Measurements from ENCODE around the gene ADNP2.

The ADNP2 gene

DNA sequence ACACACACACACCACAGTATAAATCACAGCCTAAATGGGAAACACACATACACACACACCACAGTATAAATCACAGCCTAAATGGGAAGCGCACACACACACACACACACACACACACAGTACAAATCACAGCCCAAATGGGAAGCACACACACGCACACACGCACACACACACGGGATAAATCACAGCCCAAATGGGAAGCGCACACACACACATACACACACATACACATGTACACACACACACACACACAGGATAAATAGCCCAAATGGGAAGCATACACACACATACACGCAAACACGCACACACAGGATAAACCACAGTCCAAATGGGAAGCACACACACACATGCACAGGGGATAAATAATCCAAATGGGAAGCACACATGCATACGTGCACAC, 68.1 kb downstream of the ADNP2 start:
- FAIRE-seq = no peak
- DNase-seq (ENCODE audit: insufficient read length) = no peak
- no peak for TF ChIP-seq TAF1 (IDR thresholded peaks at IDR 0.05; ENCODE audit: borderline replicate concordance, low read depth, low read length)
- TF ChIP-seq POLR2AphosphoS5 (IDR thresholded peaks at IDR 0.05; ENCODE audit: low read depth, low read length) = no peak
- TF ChIP-seq POLR2A (IDR thresholded peaks at IDR 0.05; ENCODE audit: low read depth, low read length) = no peak

DNA sequence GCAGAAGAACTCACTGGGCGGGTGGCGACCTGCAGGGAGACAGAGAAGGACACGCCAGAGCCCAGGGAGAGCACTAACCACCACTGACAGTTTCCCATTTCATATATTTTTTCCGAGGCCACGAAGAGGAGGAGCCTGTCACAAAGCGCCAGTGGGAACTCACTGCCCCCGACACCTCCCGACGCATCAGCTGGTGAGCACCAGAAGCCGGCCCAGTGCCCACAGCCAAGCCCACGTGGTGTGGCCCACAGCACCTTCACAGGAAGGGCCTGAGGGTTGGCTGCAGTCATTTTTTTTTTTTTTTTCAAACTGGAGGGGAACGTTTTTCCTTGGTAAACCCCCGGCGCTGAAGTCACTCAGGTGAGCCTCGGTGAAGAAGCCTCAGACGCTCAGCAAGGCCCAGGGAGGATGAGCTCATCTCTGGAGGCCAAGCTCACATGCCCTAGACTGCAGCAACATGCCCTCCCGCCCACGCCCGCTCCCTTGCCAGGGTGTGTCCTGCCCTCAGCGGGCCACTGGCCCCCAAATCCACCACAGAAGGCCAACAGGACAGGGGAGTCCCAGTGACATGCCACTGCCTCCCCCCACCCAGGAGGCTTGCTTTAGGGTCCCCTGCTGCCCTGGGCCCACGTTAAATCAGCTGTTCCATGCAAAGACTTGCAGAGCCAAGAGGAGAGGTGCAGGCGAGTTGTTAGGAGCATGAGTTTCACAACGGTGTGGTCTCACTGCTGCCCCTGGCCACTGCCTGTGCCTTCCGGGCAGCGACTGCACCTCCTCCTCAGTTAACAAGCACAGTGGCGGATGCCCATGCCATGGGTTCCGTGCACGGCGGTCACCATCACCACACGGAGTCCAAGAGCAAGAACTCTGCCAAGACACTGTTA, 70.1 kb downstream of the ADNP2 start:
- no peak for FAIRE-seq
- DNase-seq (ENCODE audit: insufficient read length) = no peak
- TF ChIP-seq POLR2AphosphoS5 (IDR thresholded peaks at IDR 0.05; ENCODE audit: low read depth, low read length) = no peak
- TF ChIP-seq POLR2A (IDR thresholded peaks at IDR 0.05; ENCODE audit: low read depth, low read length) = no peak
- no peak for TF ChIP-seq TAF1 (IDR thresholded peaks at IDR 0.05; ENCODE audit: borderline replicate concordance, low read depth, low read length)

DNA sequence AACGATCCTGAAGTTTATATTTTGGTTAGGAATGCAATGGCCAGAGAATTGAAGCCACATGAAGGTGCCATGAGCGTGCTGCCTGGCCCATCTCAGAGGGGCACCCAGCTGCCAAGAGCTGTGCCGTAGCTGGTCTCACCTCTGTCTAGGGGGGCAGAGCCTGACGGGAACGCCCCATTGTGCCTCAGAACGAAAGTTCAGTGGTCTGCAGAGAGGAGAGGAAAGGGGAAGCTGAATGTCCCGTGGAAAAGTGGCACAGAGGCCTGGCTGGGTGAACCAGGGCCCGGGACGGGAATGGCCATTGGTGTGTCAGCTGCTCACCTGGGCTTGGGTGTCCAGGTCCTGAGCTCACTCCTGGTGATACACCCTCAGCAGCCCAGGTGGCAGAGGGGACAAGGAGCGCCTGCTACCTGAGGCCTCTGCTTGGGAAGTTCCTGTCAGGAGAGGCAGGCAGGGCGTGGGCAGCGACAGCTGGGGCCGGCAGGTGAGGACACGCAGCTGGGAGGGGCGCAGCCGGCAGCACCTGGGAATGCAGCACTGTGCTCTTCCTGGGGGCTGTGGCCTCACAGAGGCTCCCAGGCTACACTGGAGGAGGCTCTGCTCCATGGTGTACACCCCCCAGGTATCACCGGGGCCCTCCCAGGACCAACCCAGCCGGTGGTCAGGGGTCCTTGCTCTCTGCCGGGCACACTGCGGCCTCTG, 70.9 kb downstream of the ADNP2 start:
- no peak for TF ChIP-seq POLR2AphosphoS5 (IDR thresholded peaks at IDR 0.05; ENCODE audit: low read depth, low read length)
- no peak for TF ChIP-seq POLR2A (IDR thresholded peaks at IDR 0.05; ENCODE audit: low read depth, low read length)
- no peak for TF ChIP-seq TAF1 (IDR thresholded peaks at IDR 0.05; ENCODE audit: borderline replicate concordance, low read depth, low read length)
- FAIRE-seq = no peak
- no peak for DNase-seq (ENCODE audit: insufficient read length)

DNA sequence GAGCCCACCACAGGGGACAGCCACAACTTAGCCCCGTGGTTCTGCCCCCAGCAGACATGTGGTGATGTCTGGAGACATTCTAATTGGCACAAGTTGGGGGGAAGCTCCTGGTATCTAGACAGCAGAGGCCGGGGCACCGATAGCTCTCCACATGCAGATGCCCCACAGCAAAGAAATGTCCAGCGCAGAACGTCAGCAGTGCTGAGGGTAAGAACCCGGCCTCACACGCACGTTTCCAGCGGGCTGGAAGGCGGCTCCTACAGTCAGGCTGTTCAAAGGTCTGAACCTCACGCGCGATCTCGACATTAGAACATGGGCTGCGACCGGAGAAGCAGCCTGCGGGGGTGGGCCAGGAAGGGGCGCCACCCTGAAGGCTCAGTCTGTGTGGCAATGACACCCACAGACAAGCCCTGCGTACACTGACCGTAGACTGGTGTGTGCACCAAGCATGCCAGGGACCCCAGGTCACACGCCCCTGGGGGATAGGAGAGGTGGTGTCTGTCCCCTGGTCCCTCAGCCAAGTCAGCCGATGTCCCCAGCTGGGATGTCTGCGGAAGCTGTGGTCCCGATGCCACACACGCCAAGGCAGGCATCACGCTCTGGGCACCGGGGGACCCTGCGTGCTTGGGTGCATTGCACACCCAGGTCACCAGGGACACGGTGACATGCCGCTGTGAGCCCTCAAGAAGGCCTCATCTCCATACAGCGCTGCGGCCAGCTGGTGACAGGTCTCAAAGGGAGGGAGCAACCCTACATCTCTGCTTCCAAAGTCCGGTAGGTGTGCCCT, 71.9 kb downstream of the ADNP2 start:
- FAIRE-seq (no peak), DNase-seq (ENCODE audit: insufficient read length) (no peak)
- TF ChIP-seq POLR2A (IDR thresholded peaks at IDR 0.05; ENCODE audit: low read depth, low read length) = no peak
- no peak for TF ChIP-seq TAF1 (IDR thresholded peaks at IDR 0.05; ENCODE audit: borderline replicate concordance, low read depth, low read length)
- no peak for TF ChIP-seq POLR2AphosphoS5 (IDR thresholded peaks at IDR 0.05; ENCODE audit: low read depth, low read length)

DNA sequence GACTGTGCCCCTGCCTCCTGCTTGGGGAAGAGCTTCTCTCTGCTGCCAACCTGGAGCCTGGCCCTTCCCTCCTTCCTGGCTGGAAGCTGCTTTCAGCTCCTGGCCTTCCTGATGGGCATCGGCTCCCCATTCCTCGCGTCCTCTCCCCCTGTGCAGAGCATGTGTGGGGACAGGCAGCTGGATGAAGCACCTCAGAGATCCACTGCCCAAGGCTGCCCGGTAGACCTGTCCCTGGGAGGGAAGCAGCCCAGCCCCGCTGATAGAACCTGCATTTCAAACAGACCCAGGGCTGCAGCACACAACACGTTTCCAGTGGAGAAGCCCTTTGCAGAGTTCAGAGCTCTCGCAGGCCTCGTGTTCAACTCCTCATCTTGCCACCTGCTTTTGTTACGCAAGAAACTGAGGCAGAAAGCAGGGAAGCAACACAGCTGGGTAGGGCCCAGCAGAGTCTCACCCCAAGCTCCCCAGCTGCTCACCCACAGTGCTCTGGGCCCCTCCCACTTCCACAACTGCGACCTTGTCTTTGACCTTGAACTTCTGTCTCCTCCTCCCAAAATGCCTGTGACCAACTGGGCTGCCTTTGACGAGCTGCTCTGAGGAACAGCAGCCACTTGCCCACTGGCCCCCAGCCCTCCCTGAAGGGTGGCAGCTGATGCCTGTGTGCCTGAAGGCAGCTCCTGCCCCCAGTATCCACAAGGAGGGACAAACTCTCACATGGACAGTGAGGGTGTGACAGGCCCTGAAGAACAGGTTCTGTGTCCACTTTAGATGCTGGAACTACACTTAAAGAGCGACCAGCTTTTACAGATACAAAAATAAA, 72.8 kb downstream of the ADNP2 start:
- DNase-seq (ENCODE audit: insufficient read length) (no peak), FAIRE-seq (no peak)
- no peak for TF ChIP-seq TAF1 (IDR thresholded peaks at IDR 0.05; ENCODE audit: borderline replicate concordance, low read depth, low read length)
- no peak for TF ChIP-seq POLR2A (IDR thresholded peaks at IDR 0.05; ENCODE audit: low read depth, low read length)
- no peak for TF ChIP-seq POLR2AphosphoS5 (IDR thresholded peaks at IDR 0.05; ENCODE audit: low read depth, low read length)

GRCh38 chr18:80182855-80183254, 73.8 kb downstream of the ADNP2 start:
- FAIRE-seq (no peak), DNase-seq (ENCODE audit: insufficient read length) (no peak)
- TF ChIP-seq TAF1 (IDR thresholded peaks at IDR 0.05; ENCODE audit: borderline replicate concordance, low read depth, low read length) (no peak), POLR2AphosphoS5 (IDR thresholded peaks at IDR 0.05; ENCODE audit: low read depth, low read length) (no peak), POLR2A (IDR thresholded peaks at IDR 0.05; ENCODE audit: low read depth, low read length) (no peak)

DNA sequence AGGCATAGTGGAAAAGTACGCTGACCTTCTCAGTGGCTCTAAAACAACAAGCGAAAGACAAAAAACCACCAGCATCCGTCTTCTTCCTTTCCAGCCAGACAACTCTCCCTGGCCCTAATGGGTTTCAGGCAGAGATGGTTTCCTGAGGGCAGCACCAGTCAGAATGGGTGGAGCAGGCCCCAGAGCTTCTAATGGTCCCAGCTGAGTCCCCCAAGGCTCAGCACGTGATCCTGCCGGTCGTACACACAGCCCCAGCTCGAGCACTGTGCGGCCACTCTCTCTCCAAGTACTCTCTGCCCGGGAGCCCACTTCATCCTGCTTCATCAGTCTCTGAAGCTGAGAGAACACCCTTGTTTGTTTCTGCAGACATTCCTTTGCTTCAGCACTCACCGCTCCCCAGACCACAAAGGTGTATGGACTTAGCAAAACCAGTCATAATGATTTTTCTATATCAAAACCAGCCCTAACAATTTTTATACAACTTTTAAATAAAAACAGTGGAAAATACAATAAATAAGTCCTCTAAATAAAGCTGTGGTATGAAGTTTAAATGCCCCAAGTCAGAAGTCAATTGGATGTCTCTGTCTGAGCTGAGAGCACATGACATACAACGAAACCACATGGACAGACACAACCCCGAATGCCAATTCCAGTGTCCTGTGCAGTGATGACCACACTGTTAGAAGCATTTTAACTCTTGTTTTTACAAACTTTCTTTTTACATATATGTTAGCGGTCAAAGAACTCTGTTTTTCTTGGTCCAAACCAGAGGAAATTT, 74.4 kb downstream of the ADNP2 start:
- DNase-seq (ENCODE audit: insufficient read length) (no peak), FAIRE-seq (no peak)
- TF ChIP-seq TAF1 (IDR thresholded peaks at IDR 0.05; ENCODE audit: borderline replicate concordance, low read depth, low read length) = no peak
- TF ChIP-seq POLR2AphosphoS5 (IDR thresholded peaks at IDR 0.05; ENCODE audit: low read depth, low read length) = no peak
- no peak for TF ChIP-seq POLR2A (IDR thresholded peaks at IDR 0.05; ENCODE audit: low read depth, low read length)

GRCh38 chr18:80184243-80184772, 75.2 kb downstream of the ADNP2 start:
- DNase-seq (ENCODE audit: insufficient read length) (no peak), FAIRE-seq (no peak)
- no peak for TF ChIP-seq TAF1 (IDR thresholded peaks at IDR 0.05; ENCODE audit: borderline replicate concordance, low read depth, low read length)
- TF ChIP-seq POLR2AphosphoS5 (IDR thresholded peaks at IDR 0.05; ENCODE audit: low read depth, low read length) = no peak

DNA sequence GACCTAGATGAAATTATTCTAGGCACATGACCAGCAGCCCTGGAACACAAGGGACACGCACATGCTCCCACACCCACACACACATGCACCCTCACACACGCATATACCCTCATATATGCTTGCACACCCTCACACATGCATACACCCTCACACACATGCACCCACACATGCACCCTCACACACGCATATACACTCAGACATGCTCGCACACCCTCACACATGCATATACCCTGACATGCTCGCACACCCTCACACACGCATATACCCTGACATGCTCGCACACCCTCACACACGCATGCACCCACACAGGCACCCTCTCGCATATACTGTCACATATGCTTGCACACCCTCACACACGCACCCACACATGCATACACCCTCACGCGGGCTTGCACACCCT, 76.5 kb downstream of the ADNP2 start:
- TF ChIP-seq POLR2AphosphoS5 (IDR thresholded peaks at IDR 0.05; ENCODE audit: low read depth, low read length) (no peak), POLR2A (IDR thresholded peaks at IDR 0.05; ENCODE audit: low read depth, low read length) (no peak), TAF1 (IDR thresholded peaks at IDR 0.05; ENCODE audit: borderline replicate concordance, low read depth, low read length) (no peak)
- DNase-seq (ENCODE audit: insufficient read length) (no peak), FAIRE-seq (no peak)
